Right lobe of liver (tissue), 4 donors: ENCODE measurements around the gene M6PR.

Experiments used
- CTCF ChIP-seq, 4 donors: fragments of 200-600 bp in 3 of 4; fragments of 450-650 bp in 1 of 4; IDR thresholded peaks; one replicate each; pipeline versions ENCODE4 v1.5.1 to v1.8.0; 2016 to 2022; ENCODE audit warnings: antibody characterized with exemption in 4 of 4, mild to moderate bottlenecking in 2 of 4
- POLR2A ChIP-seq: fragments of 450-650 bp; IDR thresholded peaks from one replicate; pipeline ENCODE4 v1.6.1; 2017; ENCODE audit warnings: antibody characterized with exemption, mild to moderate bottlenecking
- donor health status: DM: no; HTN: no; CAD: no.
- donor health status: DM: no; HTN: no; CAD: no.
- donor health status: DM: no; HTN: yes; CAD: no.

GRCh38 chr12:8909752-8910151 lies 39.7 kb downstream of the M6PR start:
- TF ChIP-seq POLR2A (no peak), CTCF (IDR thresholded peaks at IDR 0.05) (no peak)
